HPDE6-E6E7 (cell line): ENCODE data around the gene GFOD2.
"Not testable (repeated sequence)": the region's sequence is repeated elsewhere in the genome, so short reads cannot be mapped to it uniquely, and the experiment has no call there.

Source experiments
- DNase-seq: peaks from one replicate; pipeline ENCODE4 v3.0.0; 2011; ENCODE audit warnings: missing footprints; ENCODE audit errors: extremely low spot score

GFOD2 gene

DNA sequence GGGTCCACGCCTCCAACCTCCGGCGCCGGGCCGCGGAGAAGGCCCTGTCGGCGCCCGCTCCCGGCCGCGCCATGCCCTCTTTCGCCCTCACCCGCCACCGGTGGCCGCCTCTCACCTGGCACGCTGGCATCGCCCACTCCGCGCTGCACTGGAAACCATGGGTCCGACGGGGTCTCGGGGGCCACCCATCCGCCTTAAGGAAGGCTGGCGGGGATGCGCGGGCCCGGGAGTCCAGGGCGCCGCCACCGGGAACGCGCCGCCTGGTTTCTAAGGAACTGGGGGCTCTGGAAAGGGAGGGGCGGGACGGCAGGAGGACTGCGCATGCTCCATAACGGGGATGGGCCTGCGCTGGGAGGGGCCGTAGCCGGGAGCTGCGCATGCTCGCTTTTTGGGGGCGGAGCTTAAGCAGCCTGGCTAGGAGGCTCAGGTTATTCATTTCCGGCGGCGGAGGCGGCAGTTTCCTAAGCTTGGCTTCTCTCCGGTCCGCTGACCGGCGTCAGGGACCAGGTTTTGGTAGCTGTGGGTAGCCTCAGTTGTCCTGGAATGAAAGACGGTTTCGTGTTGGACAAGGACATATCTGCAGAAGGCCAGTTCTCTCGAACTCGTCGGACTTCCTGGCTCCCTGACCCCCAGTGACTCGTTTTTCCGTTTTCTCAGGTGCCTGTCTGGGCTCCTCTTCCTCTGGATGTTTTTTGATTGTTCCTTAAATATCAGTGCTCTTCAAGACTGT, at the start of gene GFOD2:
GFOD2 (minus strand) TSS at position 269 of the 730 bp plus-strand sequence. CDS start 33,601 bp downstream, outside the sequence.
- peak; percentile 100 for DNase-seq

DNA sequence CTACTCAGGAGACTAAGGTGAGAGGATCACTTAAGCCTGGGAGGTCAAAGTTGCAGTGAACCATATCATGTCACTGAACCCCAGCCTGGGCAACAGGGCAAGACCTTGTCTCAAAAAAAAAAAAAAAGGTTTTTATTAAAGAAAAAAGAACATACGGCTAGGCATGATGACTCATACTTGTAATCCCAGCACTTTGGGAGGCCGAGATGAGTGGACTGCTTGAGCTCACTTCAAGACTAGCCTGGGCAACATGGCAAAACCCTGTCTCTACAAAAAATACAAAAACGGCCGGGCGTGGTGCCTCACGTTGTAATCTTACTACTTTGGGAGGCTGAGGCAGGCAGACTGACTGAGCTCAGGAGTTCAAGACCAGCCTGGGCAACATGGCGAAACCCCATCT, 48.8 kb upstream of the GFOD2 start:
- no peak for DNase-seq

DNA sequence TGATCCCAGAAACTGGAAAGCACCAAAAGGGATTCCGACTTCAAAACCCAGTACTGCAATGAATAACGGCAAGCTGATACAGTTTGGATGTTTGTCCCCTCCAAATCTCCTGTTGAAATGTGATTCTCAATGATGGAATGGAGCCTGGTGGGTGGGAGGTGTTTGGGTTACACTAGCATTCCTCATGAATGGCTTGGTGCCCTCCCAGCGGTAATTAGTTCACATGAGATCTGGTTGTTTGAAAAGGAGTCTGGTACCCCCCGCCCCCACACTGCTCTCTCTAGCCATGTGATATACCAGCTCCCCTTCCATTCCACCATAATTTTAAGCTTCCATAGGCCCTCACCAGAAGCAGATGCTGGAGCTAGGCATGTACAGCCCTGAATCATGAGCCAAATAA, 47.2 kb upstream of the GFOD2 start:
- no peak for DNase-seq

GRCh38 chr16:67764158-67764667, 45.1 kb upstream of the GFOD2 start:
- DNase-seq, result no peak

GRCh38 chr16:67763066-67763465, 44.0 kb upstream of the GFOD2 start:
- no peak for DNase-seq

DNA sequence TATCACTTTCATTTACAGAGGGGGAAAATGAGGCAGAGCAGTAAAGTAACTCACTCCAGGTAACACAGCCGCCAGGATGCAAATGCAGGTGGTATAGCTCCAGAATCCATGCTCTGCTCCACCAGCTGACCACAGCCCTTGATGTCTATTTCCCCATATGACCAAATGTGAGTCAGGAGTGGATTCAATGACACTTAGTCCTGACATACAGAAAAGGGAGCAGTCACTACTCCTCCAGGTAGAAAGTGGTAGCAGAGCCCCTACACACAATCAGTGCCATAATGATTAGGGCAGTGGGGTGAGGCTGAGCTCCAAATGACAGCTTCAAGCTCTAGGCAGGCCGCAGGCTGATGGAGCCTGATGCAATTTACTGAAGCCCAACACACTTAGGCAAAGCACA, 43.3 kb upstream of the GFOD2 start:
- DNase-seq, result no peak

- no peak for DNase-seq
Observed at GRCh38 chr16:67761924-67762323, 42.8 kb upstream of the GFOD2 start.

GRCh38 chr16:67760956-67761230, 41.8 kb upstream of the GFOD2 start:
- no peak for DNase-seq

GRCh38 chr16:67760206-67760955, 41.3 kb upstream of the GFOD2 start:
- DNase-seq, result no peak

- DNase-seq, result no peak
Observed at GRCh38 chr16:67758966-67759365, 39.9 kb upstream of the GFOD2 start.

- no peak for DNase-seq
Observed at GRCh38 chr16:67758006-67758405, 38.9 kb upstream of the GFOD2 start.

GRCh38 chr16:67752641-67753040, 33.5 kb upstream of the GFOD2 start:
- no peak for DNase-seq

GRCh38 chr16:67751331-67751730, 32.2 kb upstream of the GFOD2 start:
- not testable (repeated sequence) for DNase-seq

DNA sequence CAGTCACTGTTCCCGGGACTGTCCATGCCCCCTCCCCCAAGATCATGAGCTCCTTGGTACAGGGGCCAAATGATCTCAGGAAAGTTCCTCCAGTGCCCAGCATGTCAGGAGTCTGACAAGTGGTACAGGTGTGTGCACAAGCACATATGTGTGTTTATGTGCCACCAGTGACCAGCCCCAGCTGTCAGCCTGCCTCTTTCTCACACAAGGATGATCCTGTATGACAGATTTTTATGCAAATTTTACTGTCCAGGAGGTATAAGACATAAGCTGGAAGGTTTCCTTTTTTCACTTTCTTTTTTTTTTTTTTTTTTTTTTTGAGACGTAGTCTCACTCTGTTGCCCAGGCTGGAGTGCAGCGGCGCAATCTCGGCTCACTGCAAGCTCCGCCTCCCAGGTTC, 31.4 kb upstream of the GFOD2 start:
- DNase-seq, result no peak

DNA sequence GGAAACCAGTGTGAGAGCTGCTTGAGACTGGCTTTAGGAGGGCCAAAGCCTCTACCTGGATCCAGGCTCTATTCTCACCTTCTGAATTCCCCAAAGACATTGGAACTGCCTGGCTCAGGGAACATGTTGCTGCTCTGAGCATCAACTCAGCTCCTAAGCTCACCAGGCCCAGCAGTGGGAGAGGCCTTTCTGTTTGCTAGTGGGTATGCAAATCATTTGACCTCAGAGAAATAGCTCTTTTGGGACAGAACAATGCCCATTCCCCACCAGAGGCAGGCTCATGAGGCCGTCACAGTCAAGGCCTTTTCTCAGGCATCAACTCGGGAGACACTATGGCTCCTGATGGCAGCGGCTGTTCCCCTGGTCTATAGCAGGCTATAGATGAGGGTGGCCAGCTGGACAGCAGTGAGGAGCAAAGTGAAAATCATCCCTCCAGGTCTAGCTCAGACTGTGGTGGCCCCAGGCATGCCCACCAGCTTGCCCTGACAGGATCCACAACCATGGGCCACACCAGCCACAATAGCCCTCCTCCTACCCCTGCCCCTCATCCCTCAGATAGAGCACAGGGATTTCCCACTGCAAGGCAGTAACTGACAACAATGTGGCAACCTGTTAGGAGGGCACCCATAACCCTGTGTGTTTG, 30.4 kb upstream of the GFOD2 start:
- DNase-seq, result no peak

- DNase-seq, result peak; percentile 21
Observed at GRCh38 chr16:67748834-67749233, 29.7 kb upstream of the GFOD2 start.

DNA sequence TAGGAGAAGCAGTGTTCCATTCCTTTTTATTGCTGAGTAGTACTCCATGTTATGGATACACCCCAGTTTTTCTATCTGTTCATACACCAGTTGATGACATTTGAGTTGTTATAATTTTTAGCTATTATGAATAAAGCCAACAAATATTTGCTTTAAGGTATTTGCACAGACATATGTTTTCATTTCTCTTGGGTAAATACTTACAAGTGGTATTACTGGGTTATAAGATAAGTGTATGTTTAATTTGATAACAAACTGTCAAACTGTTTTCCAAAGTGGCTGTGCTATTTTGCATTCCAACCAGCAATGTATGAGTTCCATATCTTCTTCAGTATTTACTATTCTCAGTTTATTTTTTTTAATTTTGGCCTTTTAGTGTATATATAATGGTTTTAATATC, 27.7 kb upstream of the GFOD2 start:
- DNase-seq, result no peak

DNA sequence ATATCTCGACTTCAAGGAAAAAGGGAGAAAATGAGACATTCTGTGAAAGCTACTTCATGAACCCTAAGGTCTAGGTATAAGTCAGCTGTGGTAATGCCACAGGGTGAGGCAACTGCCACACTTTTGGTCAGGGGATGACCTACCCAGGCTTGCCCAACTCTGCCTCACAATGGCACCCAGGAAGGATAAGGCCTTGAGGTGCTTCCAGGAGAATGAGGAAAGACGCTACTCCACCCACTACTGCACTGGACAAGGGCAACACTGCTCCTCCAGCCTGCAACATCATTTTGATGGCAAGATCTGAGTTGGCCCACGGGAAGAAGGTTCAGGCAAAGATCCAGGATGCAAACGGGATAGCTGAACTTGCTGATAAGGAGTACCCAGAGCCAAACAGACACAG, 22.0 kb upstream of the GFOD2 start:
- DNase-seq, result no peak

GRCh38 chr16:67740391-67740790, 21.3 kb upstream of the GFOD2 start:
- no peak for DNase-seq

DNA sequence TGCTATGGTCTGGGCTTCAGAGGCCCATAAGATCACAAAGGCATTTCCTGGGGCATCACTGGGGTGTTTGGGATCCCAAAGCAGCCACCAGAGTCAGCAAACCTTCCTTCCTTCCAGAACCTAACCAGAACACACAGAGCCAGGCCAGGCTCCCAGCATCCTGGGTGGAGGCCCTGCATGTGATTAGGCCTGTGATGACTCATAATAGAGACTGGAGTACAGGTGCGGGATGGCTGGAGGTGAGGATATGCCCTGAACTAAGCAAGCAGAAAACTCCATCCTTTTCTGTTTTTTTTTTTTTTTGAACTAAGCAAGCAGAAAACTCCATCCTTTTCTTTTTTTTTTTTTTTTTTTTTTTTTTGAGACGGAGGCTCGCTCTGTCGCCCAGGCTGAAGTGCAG, 17.7 kb upstream of the GFOD2 start:
- DNase-seq, result no peak

DNA sequence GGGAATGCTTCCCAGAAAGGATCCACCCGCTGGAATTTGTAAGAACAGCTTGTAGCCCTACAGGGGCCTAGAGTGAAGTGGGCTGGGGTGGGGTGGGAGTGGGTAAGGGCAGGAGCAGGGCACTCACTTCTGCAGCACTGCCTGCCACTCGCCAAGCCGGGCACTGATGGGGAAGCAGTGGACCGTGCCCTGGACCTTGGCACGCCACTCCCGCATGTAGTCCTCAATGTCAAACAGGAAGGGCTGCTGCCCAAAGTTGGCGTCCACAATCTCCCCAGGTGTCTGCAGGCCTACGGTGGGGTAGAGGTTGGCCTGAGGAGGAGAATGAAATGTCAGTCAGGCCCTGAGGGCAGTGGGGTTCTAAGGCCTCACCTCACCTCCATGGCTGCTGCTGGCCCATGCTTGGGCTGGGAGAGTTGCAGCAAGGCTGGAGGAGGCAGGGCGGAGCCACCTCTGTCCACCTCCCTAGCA, 15.7 kb upstream of the GFOD2 start:
- no peak for DNase-seq

DNA sequence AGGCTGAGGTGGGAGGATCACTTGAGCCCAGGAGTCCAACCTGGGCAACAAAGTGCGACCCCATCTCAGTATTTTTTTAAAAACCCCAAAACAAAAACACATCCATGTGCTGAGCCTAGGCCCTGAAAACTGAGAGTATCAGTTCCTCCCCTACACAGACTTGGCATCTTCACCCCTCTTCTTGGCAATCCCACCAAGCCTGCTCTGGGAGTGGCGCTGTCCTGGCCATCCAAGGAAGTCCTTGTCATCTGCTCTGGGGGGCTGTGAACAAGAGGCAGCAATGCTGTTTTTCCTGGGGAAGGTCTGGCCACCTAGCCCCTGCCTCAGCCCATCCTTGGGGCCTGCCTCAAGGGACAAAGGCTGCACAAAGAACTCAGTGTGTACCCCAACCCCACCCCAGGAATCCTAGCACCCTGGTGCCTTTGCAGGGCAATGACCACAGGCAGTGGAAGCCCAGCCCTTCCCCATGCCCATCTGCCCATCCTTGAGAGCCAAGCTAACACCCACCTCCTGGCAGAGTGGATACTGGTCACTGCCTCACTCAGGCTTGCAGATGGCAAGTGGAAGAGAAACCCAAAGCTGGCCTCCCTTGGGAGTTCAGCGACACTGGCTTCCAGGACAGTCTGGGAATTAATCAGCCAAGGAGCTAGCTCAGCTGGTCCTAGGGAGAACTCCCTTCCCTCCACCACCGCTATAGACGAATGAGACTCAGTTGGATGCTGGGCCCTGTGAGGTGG, 14.8 kb upstream of the GFOD2 start:
- DNase-seq, result no peak
